Mesenchymal stem cell (in vitro differentiated cells and primary cell): ENCODE data around the gene IQUB.

Experiments used
- DNase-seq: peaks from one replicate; pipeline ENCODE4 v3.0.0-alpha.2; 2013
- H2AFZ ChIP-seq: one replicate; pipeline ENCODE4 v1.6.1; 2013; ENCODE audit warnings: low read depth, mild to moderate bottlenecking, control low read depth, inconsistent platforms, low read length, moderate library complexity
- H2AK5ac ChIP-seq: 2 replicates; pipeline ENCODE4 v1.6.1; 2013; ENCODE audit warnings: low read length, moderate library complexity, mild to moderate bottlenecking, inconsistent platforms; ENCODE audit not compliant: severe bottlenecking
- H2BK120ac ChIP-seq: one replicate; pipeline ENCODE4 v1.6.1; 2013; ENCODE audit warnings: low read depth, mild to moderate bottlenecking, inconsistent platforms, low read length, moderate library complexity
- H2BK12ac ChIP-seq, 2 experiments: one replicate each; pipeline ENCODE4 v1.6.1; 2013; ENCODE audit warnings: inconsistent platforms in 2 of 2, low read length in 2 of 2, mild to moderate bottlenecking in 2 of 2, moderate library complexity in 2 of 2, control low read depth in 1 of 2
- H2BK15ac ChIP-seq: one replicate; pipeline ENCODE4 v1.6.1; 2013; ENCODE audit warnings: mild to moderate bottlenecking, low read depth, inconsistent platforms; ENCODE audit not compliant: poor library complexity, severe bottlenecking
- H2BK5ac ChIP-seq: 2 replicates; pipeline ENCODE4 v1.6.1; 2013; ENCODE audit warnings: low read depth, mild to moderate bottlenecking, low read length, control low read depth, inconsistent platforms; ENCODE audit not compliant: poor library complexity, severe bottlenecking
- H3K14ac ChIP-seq, 2 experiments: one replicate each; pipeline ENCODE4 v1.6.1; 2013; ENCODE audit warnings: inconsistent platforms in 2 of 2, low read length in 2 of 2, control low read depth in 1 of 2, mild to moderate bottlenecking in 1 of 2, moderate library complexity in 1 of 2
- H3K18ac ChIP-seq, 2 experiments: one replicate each; pipeline ENCODE4 v1.6.1; 2013; ENCODE audit warnings: inconsistent platforms in 2 of 2, low read length in 2 of 2, control low read depth in 1 of 2, low read depth in 1 of 2, mild to moderate bottlenecking in 1 of 2
- H3K23ac ChIP-seq, 2 experiments: one replicate each; pipeline ENCODE4 v1.6.1; 2013; ENCODE audit warnings: inconsistent platforms in 2 of 2, low read length in 2 of 2, mild to moderate bottlenecking in 2 of 2, moderate library complexity in 2 of 2, control low read depth in 1 of 2
- H3K27ac ChIP-seq: 2 replicates; pipeline ENCODE4 v1.5.1; 2013; ENCODE audit warnings: mild to moderate bottlenecking, moderate library complexity, low read length, control low read depth, inconsistent platforms; ENCODE audit not compliant: poor library complexity, severe bottlenecking
- H3K27me3 ChIP-seq, 2 experiments: 2 replicates each; pipeline versions ENCODE4 v1.6.1 to v1.7.0; 2013; ENCODE audit warnings: low read length in 2 of 2, mild to moderate bottlenecking in 2 of 2, moderate library complexity in 2 of 2, control low read depth in 1 of 2, inconsistent platforms in 1 of 2; ENCODE audit not compliant: control insufficient read depth in 1 of 2, insufficient read depth in 1 of 2
- H3K36me3 ChIP-seq, 2 experiments: 2 replicates each; pipeline versions ENCODE4 v1.6.1 to v1.7.0; 2013; ENCODE audit warnings: low read length in 2 of 2, control low read depth in 1 of 2, inconsistent platforms in 1 of 2, low read depth in 1 of 2, mild to moderate bottlenecking in 1 of 2; ENCODE audit not compliant: insufficient read depth in 2 of 2, control insufficient read depth in 1 of 2
- H3K4ac ChIP-seq, 2 experiments: one replicate each; pipeline ENCODE4 v1.6.1; 2013; ENCODE audit warnings: inconsistent platforms in 2 of 2, low read length in 2 of 2, mild to moderate bottlenecking in 2 of 2, moderate library complexity in 2 of 2, control low read depth in 1 of 2, low read depth in 1 of 2
- H3K4me1 ChIP-seq: 2 replicates; pipeline ENCODE4 v1.6.1; 2013; ENCODE audit warnings: low read depth, low read length, control low read depth; ENCODE audit not compliant: control insufficient read depth, insufficient read depth
- H3K4me2 ChIP-seq: 2 replicates; pipeline ENCODE4 v1.6.1; 2013; ENCODE audit warnings: low read length, mild to moderate bottlenecking, inconsistent platforms; ENCODE audit not compliant: poor library complexity, severe bottlenecking
- H3K4me3 ChIP-seq, 2 experiments: 2 replicates each; pipeline versions ENCODE4 v1.5.1 to v1.7.0; 2013; ENCODE audit warnings: low read length in 2 of 2, mild to moderate bottlenecking in 2 of 2, control low read depth in 1 of 2, low read depth in 1 of 2; ENCODE audit not compliant: insufficient read depth in 1 of 2
- H3K79me1 ChIP-seq: replicated peaks from 2 replicates; pipeline ENCODE4 v1.6.1; 2013; ENCODE audit warnings: mild to moderate bottlenecking, control low read depth, low read length, inconsistent platforms; ENCODE audit not compliant: poor library complexity, severe bottlenecking
- H3K9ac ChIP-seq: 2 replicates; pipeline ENCODE4 v1.7.0; 2013; ENCODE audit warnings: mild to moderate bottlenecking, low read length, moderate library complexity
- H3K9me3 ChIP-seq: 2 replicates; pipeline ENCODE4 v1.7.0; 2013; ENCODE audit warnings: mild to moderate bottlenecking, low read length; ENCODE audit not compliant: control insufficient read depth
- H4K8ac ChIP-seq: one replicate; pipeline ENCODE4 v1.6.1; 2013; ENCODE audit warnings: inconsistent platforms, mild to moderate bottlenecking, low read length, moderate library complexity
- H4K91ac ChIP-seq: one replicate; pipeline ENCODE4 v1.6.1; 2013; ENCODE audit warnings: mild to moderate bottlenecking, low read length, inconsistent platforms
- WGBS: methylation state at CpG from one replicate; pipeline ENCODE4 v1.1.7; 2013; ENCODE audit warnings: mixed read lengths; 5-methylcytosine and 5-hydroxymethylcytosine counted together

The IQUB gene

DNA sequence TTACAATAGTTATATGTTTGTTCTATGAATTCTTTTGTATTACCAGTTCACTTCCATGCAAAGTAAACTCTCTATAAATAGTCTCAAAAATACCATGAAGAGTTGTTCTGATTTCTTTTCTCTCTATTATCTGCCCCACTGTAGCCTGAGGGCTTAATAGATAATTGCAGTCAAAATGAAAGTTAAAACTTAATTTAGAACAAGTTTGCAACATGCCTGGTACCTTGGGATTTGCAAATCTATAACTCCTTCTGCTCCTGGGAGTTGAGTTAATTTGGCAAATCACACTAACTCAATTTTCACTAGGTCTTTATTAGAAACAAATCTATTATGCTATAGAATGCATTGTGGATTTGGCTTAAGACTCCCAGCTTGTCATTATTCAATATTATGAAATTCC, 45.0 kb upstream of the IQUB start:
- Histone ChIP-seq H4K8ac (no peak overlapping the region), H3K23ac (no peak overlapping the region), H2BK12ac (no peak overlapping the region), H3K27me3 (no peaks in the 10 kb centered on the region), H2BK120ac (no peak overlapping the region), H4K91ac (no peak overlapping the region), H3K4me1 (no peaks in the 10 kb centered on the region), H3K36me3 (no peaks in the 10 kb centered on the region), H3K27ac (no peak overlapping the region), H2BK15ac (no peak overlapping the region), H2AK5ac (no peak overlapping the region), H3K79me1 (no peaks in the 10 kb centered on the region), H2BK5ac (no peak overlapping the region), H3K9me3 (no peaks in the 10 kb centered on the region), H3K4me2 (no peak overlapping the region), H3K18ac (no peak overlapping the region), H3K14ac (no peak overlapping the region), H3K4ac (no peak overlapping the region), H3K4me3 (no peak overlapping the region), H2AFZ (no peak overlapping the region), H3K9ac (no peak overlapping the region)
- no peak for DNase-seq

DNA sequence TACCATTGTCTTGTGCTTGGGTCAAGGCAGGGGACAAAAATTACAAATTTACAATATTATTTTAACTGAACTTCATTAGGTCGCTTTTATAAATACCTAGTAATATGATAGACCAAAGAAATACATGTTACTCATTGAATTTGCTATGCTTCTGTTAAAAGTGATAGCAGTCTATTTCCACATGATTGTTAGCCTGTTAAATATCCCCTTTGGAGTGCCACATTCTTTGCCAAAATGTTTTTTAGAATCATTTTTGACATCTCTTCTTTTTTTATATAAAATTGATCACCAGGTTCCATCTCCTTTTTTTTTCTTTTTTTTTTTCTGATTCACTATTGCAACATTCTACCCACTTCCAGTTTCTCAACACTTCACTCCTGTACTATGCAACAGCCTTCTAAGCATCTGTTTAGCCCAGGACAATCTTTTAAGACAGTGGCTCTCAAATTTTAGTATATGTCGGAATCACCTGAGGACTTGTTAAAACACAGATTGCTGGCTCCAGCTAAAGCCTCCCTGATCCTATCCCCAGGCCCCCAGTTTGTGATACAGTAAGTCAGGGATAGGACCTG, 39.6 kb upstream of the IQUB start:
- no peak overlapping the region for H4K8ac ChIP-seq
- H3K36me3 ChIP-seq = no peaks in the 10 kb centered on the region
- no peaks in the 10 kb centered on the region for H3K4me1 ChIP-seq
- H3K9me3 ChIP-seq = no peaks in the 10 kb centered on the region
- H3K4ac ChIP-seq = no peak overlapping the region
- no peak overlapping the region for H3K4me3 ChIP-seq
- no peak overlapping the region for H2BK120ac ChIP-seq
- H2BK12ac ChIP-seq = no peak overlapping the region
- no peak overlapping the region for H4K91ac ChIP-seq
- H3K18ac ChIP-seq = no peak overlapping the region
- H3K9ac ChIP-seq = no peak overlapping the region
- H3K23ac ChIP-seq = no peak overlapping the region
- 100% methylated on average over 1 of the region's 2 CpGs for WGBS
- H2AFZ ChIP-seq = no peak overlapping the region
- no peak for DNase-seq
- H3K27me3 ChIP-seq = no peaks in the 10 kb centered on the region
- no peak overlapping the region for H2AK5ac ChIP-seq
- no peak overlapping the region for H3K14ac ChIP-seq
- no peak overlapping the region for H2BK5ac ChIP-seq
- no peak overlapping the region for H3K4me2 ChIP-seq
- H3K27ac ChIP-seq = no peak overlapping the region
- no peaks in the 10 kb centered on the region for H3K79me1 ChIP-seq
- no peak overlapping the region for H2BK15ac ChIP-seq

DNA sequence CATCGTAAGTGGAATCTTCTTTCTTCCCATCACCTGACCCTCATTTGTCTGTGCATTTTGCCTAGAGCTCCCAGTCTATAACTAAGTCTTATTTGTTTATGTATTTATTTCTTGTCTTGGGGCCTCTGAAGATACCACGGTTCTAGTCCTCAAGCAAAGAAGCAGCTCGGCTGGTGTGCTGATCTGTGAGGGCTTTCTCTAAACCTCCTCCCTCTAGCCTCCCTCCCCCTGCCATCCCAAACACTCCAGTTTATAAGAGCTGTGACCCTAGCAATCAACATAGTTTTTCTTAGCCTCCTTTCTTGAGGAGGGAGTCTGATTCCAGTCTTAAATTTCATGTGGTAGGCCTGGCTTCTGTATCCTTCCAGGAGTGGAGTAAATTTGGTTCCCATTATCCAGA, 38.9 kb upstream of the IQUB start:
- Histone ChIP-seq H4K91ac (no peak overlapping the region), H2BK12ac (peak overlapping the region in 1 of 2 experiments; percentile 42), H3K18ac (no peak overlapping the region), H3K27me3 (no peaks in the 10 kb centered on the region), H2AFZ (no peak overlapping the region), H3K4me1 (no peaks in the 10 kb centered on the region), H3K14ac (no peak overlapping the region), H3K4ac (no peak overlapping the region), H3K4me2 (no peak overlapping the region), H3K4me3 (no peak overlapping the region), H2BK5ac (no peak overlapping the region), H4K8ac (no peak overlapping the region), H3K79me1 (no peaks in the 10 kb centered on the region), H2AK5ac (no peak overlapping the region), H3K9ac (no peak overlapping the region), H3K9me3 (no peaks in the 10 kb centered on the region), H3K27ac (no peak overlapping the region), H3K23ac (no peak overlapping the region), H2BK120ac (no peak overlapping the region), H2BK15ac (no peak overlapping the region), H3K36me3 (no peaks in the 10 kb centered on the region)
- WGBS = 73% methylated on average over 2 of the region's 3 CpGs
- no peak for DNase-seq

DNA sequence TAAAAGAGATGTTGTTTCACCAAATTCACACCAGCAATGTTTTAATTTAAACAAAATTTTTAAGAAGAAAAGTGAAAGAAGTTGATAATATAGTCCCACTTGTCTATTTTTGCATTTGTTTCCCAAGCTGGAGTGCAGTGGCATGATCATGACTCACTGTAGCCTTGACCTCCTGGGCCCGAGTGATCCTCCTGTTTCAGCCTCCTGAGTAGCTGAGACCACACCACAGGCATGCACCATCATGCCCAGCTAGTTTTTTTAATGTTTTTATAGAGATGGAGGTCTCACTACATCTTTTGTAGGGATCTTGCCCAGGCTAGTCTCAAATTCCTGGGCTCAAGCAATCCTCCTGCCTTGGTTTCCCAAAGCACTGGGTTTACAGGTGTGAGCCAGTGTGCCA, 37.3 kb upstream of the IQUB start:
- no peaks in the 10 kb centered on the region for H3K27me3 ChIP-seq
- no peak overlapping the region for H4K91ac ChIP-seq
- no peak overlapping the region for H2AK5ac ChIP-seq
- no peak overlapping the region for H3K4me2 ChIP-seq
- no peak overlapping the region for H3K18ac ChIP-seq
- H4K8ac ChIP-seq = no peak overlapping the region
- DNase-seq = peak; percentile 31
- no peak overlapping the region for H2AFZ ChIP-seq
- no peak overlapping the region for H2BK12ac ChIP-seq
- H2BK120ac ChIP-seq = no peak overlapping the region
- no peak overlapping the region for H3K9ac ChIP-seq
- H3K27ac ChIP-seq = no peak overlapping the region
- no peak overlapping the region for H3K4me3 ChIP-seq
- no peaks in the 10 kb centered on the region for H3K4me1 ChIP-seq
- H3K14ac ChIP-seq = no peak overlapping the region
- H2BK5ac ChIP-seq = no peak overlapping the region
- H2BK15ac ChIP-seq = no peak overlapping the region
- H3K36me3 ChIP-seq = no peaks in the 10 kb centered on the region
- no peaks in the 10 kb centered on the region for H3K9me3 ChIP-seq
- H3K23ac ChIP-seq = no peak overlapping the region
- H3K4ac ChIP-seq = no peak overlapping the region
- WGBS = 57% methylated on average over 1 of the region's 1 CpG
- no peaks in the 10 kb centered on the region for H3K79me1 ChIP-seq
